Testis (tissue), 2 donors: Measurements from ENCODE around the gene AHDC1.

Experiments used
- POLR2A ChIP-seq: fragments of 450-650 bp; IDR thresholded peaks from one replicate; pipeline ENCODE4 v1.6.1; 2017; ENCODE audit warnings: antibody characterized with exemption, mild to moderate bottlenecking, moderate library complexity
- TF ChIP-seq, protein P1 (sequence below), 3 experiments: fragments of 450-650 bp in 2 of 3; fragments of 200-600 bp in 1 of 3; sonication (generic) in 1 of 3; IDR thresholded peaks; one replicate each; pipeline ENCODE4 v1.5.1; 2016 to 2019; ENCODE audit warnings: antibody characterized with exemption in 3 of 3, mild to moderate bottlenecking in 2 of 3, moderate library complexity in 1 of 3

DNA sequence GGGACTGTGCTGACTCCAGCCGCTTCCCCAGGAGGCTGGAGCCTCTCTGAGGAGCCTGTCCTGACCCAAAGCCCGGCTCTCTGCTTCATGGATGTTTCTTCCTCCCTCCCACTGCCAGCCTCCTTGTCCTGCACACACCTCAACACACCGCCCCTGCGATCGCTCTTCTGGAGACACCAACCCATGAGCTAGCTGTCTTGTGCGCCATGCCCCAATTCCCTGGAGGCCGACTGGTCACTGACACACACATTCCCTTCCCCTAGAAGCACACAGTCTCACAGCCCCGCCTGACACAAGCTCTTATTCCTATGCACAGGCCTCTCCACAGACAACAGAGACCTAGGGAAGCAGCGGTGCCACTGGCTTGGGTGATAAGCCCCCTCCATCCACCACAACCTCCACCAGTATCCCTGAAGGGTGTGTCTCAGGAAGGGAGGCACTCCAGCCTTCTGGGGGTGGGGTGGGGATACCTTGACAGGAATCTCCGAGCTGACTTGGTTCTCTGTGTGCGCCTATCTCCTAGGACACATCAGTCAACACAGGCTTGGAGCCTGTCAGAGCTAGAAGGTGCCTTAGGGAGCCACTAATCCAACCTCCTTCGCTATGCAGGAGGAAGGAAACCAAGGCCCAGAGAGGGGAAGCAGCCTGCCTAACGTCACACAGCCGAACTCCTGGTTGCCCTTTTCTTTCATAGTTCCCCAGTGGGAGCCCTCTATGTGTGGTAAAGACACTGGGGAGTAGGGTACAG lies 31.1 kb downstream of the AHDC1 start:
- TF ChIP-seq, protein P1, sequence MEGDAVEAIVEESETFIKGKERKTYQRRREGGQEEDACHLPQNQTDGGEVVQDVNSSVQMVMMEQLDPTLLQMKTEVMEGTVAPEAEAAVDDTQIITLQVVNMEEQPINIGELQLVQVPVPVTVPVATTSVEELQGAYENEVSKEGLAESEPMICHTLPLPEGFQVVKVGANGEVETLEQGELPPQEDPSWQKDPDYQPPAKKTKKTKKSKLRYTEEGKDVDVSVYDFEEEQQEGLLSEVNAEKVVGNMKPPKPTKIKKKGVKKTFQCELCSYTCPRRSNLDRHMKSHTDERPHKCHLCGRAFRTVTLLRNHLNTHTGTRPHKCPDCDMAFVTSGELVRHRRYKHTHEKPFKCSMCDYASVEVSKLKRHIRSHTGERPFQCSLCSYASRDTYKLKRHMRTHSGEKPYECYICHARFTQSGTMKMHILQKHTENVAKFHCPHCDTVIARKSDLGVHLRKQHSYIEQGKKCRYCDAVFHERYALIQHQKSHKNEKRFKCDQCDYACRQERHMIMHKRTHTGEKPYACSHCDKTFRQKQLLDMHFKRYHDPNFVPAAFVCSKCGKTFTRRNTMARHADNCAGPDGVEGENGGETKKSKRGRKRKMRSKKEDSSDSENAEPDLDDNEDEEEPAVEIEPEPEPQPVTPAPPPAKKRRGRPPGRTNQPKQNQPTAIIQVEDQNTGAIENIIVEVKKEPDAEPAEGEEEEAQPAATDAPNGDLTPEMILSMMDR (IDR thresholded peaks at IDR 0.05) = no peak
- no peak for TF ChIP-seq POLR2A
